ENCODE data around the gene IRX2.
A peak's percentile ranks its signal among the peaks of the same experiment; 100 is the strongest.

IRX2 gene

DNA sequence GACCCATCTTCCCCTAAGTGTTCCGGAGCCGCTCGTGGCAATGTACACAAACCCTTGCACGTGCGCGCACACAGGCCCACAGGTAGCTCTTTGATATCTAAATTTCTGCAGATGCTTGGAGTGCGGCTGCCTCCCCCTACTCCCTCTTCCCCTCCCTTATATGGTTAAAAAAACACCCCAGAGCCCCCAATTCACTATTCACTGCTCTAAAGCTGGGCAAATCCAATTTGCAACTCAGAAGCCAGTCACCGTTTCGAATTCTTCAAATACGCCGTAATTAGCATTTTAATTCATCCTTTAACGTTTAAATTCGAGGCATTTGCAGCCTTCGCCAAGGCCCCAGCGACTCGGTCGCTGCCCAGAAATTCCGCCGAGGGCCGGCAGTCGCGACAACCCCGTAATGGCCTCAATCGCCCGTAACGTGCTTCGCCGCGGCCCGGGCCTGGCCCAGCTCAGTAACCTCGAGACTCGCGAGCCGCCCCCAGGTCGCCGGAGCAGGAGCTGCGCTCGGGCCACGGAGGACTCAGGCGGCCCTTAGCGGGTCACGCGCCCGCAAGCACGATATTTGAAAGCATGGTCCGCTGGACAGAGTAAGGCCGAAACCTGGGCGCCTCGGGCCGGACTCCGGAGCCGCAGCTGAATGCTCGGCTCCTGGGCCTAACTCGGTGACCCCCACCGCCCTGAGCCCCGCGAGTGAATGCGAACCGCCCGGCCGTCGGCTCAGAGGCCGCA is 1.3 kb downstream of the IRX2 start:
- Mint-ChIP-seq H3K9me3 (no peaks in the 10 kb centered on the region), H3K27me3 (peaks cover 70% of the 10 kb centered on the region), H3K4me3 (no peak overlapping the region), H3K4me1 (peaks cover 6% of the 10 kb centered on the region), H3K27ac (no peak overlapping the region), H3K36me3 (peaks cover 5% of the 10 kb centered on the region)
- ATAC-seq: no peak

DNA sequence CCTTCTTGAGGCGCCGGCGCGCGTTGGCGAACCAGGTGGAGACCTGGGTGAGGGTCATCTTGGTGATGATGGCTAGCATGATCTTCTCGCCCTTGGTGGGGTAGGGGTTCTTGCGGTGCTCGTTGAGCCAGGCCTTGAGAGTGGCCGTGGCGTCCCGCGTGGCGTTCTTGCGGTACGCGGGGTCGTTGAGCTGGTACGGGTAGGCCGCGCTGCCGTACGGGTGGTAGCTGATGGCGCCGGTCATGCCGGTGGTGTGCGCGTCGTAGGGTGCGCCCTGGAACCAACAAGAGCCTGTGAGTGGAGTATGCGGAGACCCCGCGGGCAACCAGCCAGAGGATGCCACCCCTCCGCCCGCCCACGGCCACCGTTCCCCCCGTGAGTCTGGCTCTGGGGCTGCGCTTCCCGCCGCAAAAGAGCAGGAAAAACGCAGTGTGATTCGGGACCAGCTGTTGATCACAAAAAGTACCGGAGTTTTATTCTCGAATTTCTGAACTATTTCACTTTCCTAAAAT is 1.9 kb downstream of the IRX2 start:
- H3K27ac Mint-ChIP-seq: no peak overlapping the region
- no peak for ATAC-seq
- H3K36me3 Mint-ChIP-seq: peaks cover 5% of the 10 kb centered on the region
- peaks cover 6% of the 10 kb centered on the region for H3K4me1 Mint-ChIP-seq
- H3K4me3 Mint-ChIP-seq: peak overlapping the region; percentile 11
- peaks cover 72% of the 10 kb centered on the region for H3K27me3 Mint-ChIP-seq
- H3K9me3 Mint-ChIP-seq: no peaks in the 10 kb centered on the region

DNA sequence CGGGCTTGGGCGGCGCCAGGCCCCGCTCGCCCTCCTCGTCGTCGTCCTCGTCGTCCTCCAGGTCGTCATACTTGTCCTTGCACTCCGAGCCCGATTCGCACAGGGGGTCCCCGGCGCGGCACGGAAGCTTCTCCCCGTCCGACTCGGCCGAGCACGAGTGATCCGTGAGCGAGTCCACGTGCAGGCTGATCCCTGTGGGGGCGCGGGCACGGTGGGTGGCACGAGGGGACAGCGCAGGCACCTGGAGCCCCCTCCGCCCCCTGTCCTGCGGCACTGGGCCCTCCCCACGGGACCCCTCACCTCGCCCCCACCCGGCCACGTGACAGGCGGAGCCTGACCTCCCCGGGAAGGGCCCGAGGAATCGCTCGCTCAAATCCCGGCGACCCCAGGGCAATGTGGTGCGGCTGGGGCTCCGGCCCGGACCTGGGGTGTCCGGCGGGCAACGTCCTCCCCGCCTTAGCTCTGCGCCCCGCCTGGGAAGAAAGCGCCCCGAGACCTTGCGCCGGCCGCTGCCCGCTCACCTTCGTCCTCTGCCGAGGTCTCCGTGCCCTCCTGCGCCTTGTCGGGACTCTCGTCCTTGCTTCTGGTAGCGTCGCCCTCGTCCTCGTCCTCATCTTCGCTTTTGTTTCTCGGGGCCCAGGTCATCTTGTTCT is 2.5 kb downstream of the IRX2 start:
- H3K4me3 Mint-ChIP-seq: peak overlapping the region; percentile 11

DNA sequence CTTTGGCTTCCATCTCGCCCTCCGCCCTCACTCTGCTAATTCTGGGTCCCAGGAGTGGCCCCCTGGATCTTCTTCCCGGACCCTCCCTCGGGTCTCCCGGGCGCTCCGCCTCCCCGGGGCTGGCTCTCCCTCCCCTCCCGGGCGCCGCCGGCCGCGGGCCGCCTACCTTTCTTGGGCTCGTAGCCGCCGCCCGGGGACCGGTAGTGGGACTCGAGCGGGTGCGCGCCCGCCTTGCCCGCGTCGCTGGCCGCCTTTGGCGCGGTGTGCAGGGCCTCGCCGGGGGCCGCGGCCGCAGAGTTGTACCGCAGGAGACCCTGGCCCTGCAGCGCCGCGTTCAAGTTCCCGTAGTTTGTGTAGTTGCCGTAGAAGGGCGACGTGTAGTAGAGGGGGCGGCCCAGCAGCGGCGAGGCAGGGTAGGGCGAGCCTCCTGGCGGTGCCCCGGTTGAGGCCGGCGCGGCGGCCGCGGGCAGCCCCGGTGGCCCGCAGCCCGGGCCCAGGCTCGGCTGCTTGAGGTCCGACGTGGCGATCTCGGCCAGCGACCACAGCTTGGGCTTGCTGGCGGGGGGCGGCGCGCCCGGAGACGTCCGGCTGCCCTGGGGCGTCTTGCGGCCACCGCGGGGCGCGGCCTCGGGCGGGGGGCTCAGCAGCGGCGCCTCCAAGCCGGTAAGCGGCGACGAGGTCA is 3.2 kb downstream of the IRX2 start:
- Mint-ChIP-seq H3K27me3 (peaks cover 72% of the 10 kb centered on the region), H3K36me3 (peaks cover 5% of the 10 kb centered on the region), H3K9me3 (no peaks in the 10 kb centered on the region), H3K27ac (no peak overlapping the region), H3K4me3 (no peak overlapping the region), H3K4me1 (no peaks in the 10 kb centered on the region)
- ATAC-seq: no peak

More for the DNA sequence above, 2.5 kb downstream of the IRX2 start:
- Mint-ChIP-seq H3K27me3 (peaks cover 72% of the 10 kb centered on the region), H3K36me3 (peaks cover 5% of the 10 kb centered on the region), H3K27ac (no peak overlapping the region), H3K9me3 (no peaks in the 10 kb centered on the region), H3K4me1 (peaks cover under 1% of the 10 kb centered on the region)
- no peak for ATAC-seq

DNA sequence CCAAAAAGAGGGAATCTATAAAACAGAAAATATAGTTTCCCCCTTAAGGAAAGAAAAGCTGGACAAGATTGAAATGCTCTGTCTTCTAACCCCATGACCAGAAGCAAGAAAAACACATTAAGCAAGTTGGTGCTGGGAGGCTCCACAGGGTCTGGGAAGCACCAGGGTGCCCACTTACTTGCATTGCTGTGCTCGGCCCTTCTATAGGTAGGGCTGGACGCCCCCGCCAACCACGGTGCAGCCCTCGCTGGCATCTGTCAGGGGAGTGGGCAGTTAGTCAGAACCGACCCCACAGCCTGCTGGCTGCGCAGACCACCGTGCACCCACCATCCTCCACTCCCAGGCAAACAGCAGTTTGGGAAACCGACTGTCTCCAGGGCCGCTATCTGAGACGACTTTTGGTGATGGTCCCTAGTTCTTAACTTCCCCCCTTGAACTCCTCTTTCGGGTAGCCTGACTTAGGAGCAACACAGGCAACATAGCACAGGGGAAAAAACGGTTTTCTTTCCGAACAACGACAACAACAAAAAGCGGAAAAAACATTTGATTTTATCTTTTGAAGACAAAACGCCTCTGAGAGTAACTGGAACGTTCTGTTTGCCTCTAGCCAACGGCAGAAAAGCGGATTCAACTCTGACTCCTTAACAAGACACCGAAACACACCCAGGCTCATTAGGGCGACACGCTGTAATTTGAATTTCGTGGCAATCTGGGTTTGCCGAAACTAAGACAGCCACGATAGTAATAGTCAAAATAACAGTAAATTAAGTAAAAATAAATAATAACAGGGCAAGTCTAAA is 3.9 kb downstream of the IRX2 start:
- H3K27ac Mint-ChIP-seq: no peak overlapping the region
- H3K4me3 Mint-ChIP-seq: no peak overlapping the region
- H3K27me3 Mint-ChIP-seq: peaks cover 72% of the 10 kb centered on the region
- no peak for ATAC-seq
- peaks cover 5% of the 10 kb centered on the region for H3K36me3 Mint-ChIP-seq
- no peaks in the 10 kb centered on the region for H3K9me3 Mint-ChIP-seq
- H3K4me1 Mint-ChIP-seq: no peaks in the 10 kb centered on the region

DNA sequence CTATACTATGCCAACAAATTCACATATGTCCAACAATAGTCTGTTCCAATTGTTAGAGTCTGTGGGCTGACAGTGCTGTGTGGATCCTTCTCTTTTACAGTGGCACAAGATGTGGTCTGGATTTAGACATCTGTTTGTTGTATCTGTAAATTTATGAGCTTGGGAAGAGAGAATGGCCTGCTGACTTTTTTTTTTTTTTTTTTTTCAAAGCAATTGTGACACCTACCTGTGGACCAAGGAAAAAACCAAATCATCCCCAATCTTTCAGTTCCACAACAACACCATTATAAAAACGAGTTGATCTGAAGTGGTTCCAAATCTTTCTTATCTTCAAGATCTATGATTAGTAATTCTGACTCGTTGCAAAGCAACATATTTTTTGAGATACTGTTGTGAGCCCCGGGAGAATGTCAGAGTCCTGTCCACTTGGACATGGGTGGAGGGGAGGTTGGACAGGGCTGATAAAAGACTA is 4.9 kb downstream of the IRX2 start:
- no peak for ATAC-seq
- Mint-ChIP-seq H3K4me1 (no peaks in the 10 kb centered on the region), H3K36me3 (peaks cover 5% of the 10 kb centered on the region), H3K27ac (no peak overlapping the region), H3K9me3 (no peaks in the 10 kb centered on the region), H3K4me3 (no peak overlapping the region), H3K27me3 (peaks cover 74% of the 10 kb centered on the region)

DNA sequence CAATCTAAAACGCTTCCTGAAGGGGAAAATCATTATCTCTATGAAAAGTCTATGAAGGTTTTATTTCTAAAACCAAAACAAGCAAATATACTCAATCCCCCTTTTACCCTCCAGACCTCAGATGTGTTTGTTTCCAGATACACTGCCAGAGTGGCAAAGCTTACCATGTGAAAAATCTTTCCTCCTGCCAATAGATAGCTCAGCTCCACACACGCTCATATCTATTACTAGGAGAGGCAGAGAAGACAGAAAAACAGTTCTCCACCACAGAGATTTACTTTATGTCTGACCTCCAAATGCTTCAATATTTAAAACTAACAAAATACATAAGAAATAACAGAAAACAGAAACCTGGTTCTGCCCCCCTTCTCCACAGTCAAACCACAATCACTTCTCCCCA is 7.0 kb downstream of the IRX2 start:
- H3K4me3 Mint-ChIP-seq: no peak overlapping the region
- no peaks in the 10 kb centered on the region for H3K9me3 Mint-ChIP-seq
- H3K36me3 Mint-ChIP-seq: peaks cover 4% of the 10 kb centered on the region
- no peak for ATAC-seq
- no peak overlapping the region for H3K27ac Mint-ChIP-seq
- H3K4me1 Mint-ChIP-seq: no peaks in the 10 kb centered on the region
- peaks cover 76% of the 10 kb centered on the region for H3K27me3 Mint-ChIP-seq

DNA sequence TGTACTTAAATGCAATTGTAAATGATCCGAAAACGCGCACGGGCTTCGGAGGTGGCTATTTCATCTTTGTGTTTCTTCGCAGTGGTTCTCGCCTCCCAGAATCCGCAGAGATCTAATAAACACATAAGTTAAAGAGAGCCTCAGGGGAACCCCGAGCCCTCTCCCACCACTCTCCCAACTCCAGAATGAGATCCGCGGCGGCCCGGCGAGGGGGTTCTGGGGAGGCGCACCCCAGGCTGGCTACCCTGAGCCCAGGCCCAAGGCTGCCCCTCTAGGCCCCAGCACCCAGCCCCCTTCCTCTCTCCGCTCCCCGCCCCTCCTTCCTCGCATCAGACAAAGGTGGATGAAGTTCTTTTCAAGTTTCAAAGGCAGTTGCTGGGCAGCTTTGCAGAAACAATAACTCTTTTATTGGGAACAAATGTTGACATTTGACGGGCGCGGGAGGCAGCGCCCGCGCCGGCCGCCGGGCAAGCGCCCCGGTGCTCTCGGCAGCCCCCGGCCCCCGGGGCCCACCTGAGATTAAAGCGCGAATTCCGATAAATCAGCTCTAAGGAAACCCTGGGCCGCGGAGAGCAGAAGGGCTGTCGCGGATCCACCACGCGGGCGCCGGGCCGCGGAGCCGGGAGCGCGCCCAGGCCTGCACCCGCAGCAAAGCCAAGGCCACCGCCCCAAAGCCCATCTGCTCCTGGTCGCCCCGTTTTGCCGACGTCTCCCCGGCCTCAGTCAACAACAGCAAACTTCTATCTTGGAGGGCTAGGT is 8.4 kb downstream of the IRX2 start:
- no peaks in the 10 kb centered on the region for H3K36me3 Mint-ChIP-seq
- H3K4me1 Mint-ChIP-seq: no peaks in the 10 kb centered on the region
- no peaks in the 10 kb centered on the region for H3K9me3 Mint-ChIP-seq
- H3K27ac Mint-ChIP-seq: no peak overlapping the region
- peaks cover 78% of the 10 kb centered on the region for H3K27me3 Mint-ChIP-seq
- no peak for ATAC-seq
- no peak overlapping the region for H3K4me3 Mint-ChIP-seq

DNA sequence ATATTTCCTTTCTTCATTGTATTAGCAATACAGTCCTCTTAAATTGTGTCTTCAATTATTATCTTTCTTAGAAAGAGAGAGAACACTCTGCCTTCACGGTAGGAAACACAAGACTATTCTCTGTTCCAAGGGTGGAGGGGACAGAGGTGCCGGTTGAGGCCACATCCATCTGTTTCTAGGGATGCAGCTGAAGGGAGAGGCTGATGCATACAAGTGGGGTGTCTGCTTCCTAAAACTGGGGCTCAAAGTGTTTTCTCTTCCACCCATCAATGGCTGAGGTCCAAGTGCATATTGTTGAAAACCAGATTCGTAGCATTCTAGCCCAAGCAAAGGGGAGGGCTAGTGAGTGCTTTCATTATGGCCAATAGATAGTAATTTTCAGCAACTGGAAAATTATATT is 9.5 kb downstream of the IRX2 start:
- no peaks in the 10 kb centered on the region for H3K36me3 Mint-ChIP-seq
- ATAC-seq: no peak
- no peaks in the 10 kb centered on the region for H3K9me3 Mint-ChIP-seq
- H3K4me1 Mint-ChIP-seq: no peaks in the 10 kb centered on the region
- H3K27ac Mint-ChIP-seq: no peak overlapping the region
- H3K27me3 Mint-ChIP-seq: peaks cover 80% of the 10 kb centered on the region
- no peak overlapping the region for H3K4me3 Mint-ChIP-seq

DNA sequence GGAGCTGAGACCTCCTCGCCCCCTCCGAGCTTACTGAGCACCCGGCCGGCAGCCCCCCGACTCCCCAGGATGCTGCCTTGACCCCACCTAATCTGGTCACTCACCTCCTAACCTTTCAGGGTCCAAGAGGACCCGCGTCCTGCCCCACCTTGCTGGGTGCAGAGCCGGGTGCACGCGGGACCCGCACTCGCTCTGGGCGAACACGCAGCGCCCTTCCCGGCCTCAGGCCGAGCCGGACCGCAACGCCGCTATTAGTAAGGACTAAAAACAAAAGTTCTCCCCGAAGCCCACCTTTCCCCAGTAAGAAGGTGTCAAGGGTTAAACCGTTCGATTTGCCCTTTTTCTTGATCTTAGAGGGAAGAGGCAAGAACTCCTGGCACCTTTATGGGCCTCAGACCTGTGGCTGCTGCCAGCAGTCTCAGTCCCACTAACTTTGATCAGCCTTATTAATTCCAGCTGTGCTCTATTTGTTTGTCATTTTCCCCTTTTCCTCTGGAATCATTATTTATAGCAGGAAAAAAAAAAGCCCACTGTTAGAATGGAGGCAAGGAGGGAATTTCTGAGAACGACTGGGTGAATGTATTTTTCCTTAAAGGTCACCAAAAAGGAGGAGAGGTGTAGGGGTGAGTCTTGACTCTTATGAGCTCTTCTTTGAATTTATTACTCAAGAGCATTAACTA is 10.5 kb downstream of the IRX2 start:
- no peaks in the 10 kb centered on the region for H3K4me1 Mint-ChIP-seq
- H3K27me3 Mint-ChIP-seq: peaks cover 71% of the 10 kb centered on the region
- H3K27ac Mint-ChIP-seq: no peak overlapping the region
- no peak overlapping the region for H3K4me3 Mint-ChIP-seq
- H3K36me3 Mint-ChIP-seq: no peaks in the 10 kb centered on the region
- no peaks in the 10 kb centered on the region for H3K9me3 Mint-ChIP-seq
- ATAC-seq: no peak

DNA sequence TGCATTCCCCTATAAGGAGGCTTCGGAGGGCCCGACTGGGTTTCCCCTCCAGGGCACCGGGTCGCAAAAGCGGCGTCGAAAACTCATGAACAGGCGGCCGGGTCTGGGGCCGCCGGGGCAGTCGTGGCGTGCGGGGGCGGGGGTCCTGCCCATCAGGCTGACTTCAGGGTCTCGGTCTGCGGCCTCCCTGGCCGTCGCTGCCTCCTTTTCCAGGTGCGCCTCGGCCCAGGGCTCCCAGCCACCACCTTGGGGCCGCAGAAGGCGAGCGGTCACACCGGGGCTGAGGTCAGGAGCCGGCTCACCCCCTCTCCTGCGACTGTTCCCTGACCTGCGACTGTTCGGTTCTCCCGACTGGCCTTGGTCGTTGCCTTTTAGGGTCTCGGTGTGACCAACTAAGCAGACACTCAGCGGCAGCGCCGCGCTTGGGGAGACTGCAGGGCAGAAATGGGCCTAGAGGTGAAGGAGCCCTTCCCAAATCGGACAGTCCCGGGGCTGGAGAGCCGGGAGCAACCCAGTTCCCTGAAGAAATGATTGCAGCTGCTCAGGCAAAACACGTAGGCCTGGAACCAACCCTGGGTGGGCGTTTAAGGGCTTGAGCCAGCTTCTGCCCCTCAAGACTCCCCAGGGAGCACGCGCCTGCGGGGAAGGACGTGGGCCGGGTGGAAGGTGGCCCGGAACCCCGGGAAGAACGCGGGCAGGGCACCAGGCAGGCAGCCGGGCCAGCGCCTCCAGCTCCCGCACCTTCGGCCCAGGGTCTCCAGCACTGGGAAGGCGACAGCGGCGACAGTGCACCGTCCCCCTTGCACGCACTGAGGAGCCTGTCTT is 11.2 kb downstream of the IRX2 start:
- no peak for ATAC-seq
- peaks cover 63% of the 10 kb centered on the region for H3K27me3 Mint-ChIP-seq
- H3K9me3 Mint-ChIP-seq: no peaks in the 10 kb centered on the region
- H3K27ac Mint-ChIP-seq: no peak overlapping the region
- H3K4me1 Mint-ChIP-seq: no peaks in the 10 kb centered on the region
- H3K4me3 Mint-ChIP-seq: no peak overlapping the region
- no peaks in the 10 kb centered on the region for H3K36me3 Mint-ChIP-seq

DNA sequence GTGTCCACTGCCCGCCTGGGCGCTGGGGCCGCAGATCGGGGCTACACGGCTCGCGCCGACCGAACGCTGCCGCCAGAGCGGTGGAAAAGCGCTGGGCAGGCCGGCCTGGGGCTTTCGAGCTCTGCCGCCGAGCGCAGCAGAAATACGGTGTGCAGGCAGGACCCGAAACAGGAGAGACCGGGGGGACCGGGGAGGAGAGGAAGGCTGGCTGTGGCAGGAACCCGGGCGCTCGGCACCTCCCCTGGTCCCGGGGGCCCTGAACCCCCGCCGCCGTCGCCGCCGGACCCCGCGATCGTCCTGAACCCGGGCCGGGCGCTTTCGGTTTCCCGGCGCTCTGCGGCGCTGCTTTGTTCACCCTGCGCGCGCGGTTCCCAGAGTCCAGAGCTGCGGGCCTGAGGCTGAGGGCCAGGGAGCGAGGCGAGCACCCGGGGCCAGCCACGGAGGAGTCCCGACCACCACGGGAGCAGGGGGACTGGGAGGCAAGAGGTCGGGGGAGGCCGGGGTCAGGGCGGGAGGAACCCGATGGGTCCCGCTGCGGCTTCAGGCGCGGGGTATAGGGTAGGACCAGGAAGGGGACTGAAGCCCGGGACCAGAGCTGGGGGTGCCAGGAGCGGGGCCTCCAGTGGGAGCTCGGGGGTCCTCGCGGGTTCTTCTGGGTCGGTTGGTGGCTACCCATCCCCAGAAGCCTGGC is 12.0 kb downstream of the IRX2 start:
- H3K4me1 Mint-ChIP-seq: no peaks in the 10 kb centered on the region
- H3K4me3 Mint-ChIP-seq: no peak overlapping the region
- no peaks in the 10 kb centered on the region for H3K36me3 Mint-ChIP-seq
- H3K9me3 Mint-ChIP-seq: no peaks in the 10 kb centered on the region
- H3K27ac Mint-ChIP-seq: no peak overlapping the region
- H3K27me3 Mint-ChIP-seq: peaks cover 57% of the 10 kb centered on the region
- peak; percentile 7 for ATAC-seq
